Gastroesophageal sphincter (tissue), 4 donors: ENCODE measurements around the gene OR51V1. TPM values are rescaled to one million over a fixed set of nuclear protein-coding genes. Genes with fewer than 3 reads are reported as not detected.

ENCODE experiments used
- ATAC-seq: fragments of 150-250 bp; one replicate; pipeline ENCODE4 v1.9.1; 2016; ENCODE audit warnings: mild to moderate bottlenecking, moderate library complexity
- H3K27ac ChIP-seq, 4 donors: fragments of 200-600 bp; sonication (generic) in 3 of 4; 1 replicate in 3 of 4; 2 replicates in 1 of 4; pipeline ENCODE4 v1.5.1; 2016 to 2019
- H3K27me3 ChIP-seq: fragments of 200-600 bp; sonication (generic); one replicate; pipeline ENCODE4 v1.5.1; 2019
- H3K36me3 ChIP-seq, 2 donors: fragments of 200-600 bp; sonication (generic); one replicate each; pipeline ENCODE4 v1.5.1; 2019; ENCODE audit warnings: control low read depth in 1 of 2
- H3K4me1 ChIP-seq, 3 donors: fragments of 200-600 bp; sonication (generic); 1 replicate in 2 of 3; 2 replicates in 1 of 3; pipeline ENCODE4 v1.5.1; 2016 to 2019; ENCODE audit warnings: control low read depth in 2 of 3
- H3K4me3 ChIP-seq, 2 donors: fragments of 200-600 bp; sonication (generic); one replicate each; pipeline ENCODE4 v1.5.1; 2019; ENCODE audit warnings: mild to moderate bottlenecking in 1 of 2, moderate library complexity in 1 of 2
- H3K9me3 ChIP-seq, 3 donors: fragments of 200-600 bp; sonication (generic); one replicate each; pipeline ENCODE4 v1.5.1; 2017 to 2019; ENCODE audit warnings: control low read depth in 2 of 3
- EP300 ChIP-seq: sonication (generic); formaldehyde crosslinking; IDR thresholded peaks from one replicate; pipeline ENCODE4 v1.6.1; 2017; ENCODE audit warnings: antibody characterized with exemption, mild to moderate bottlenecking
- POLR2A ChIP-seq, 2 donors: fragments of 450-650 bp; IDR thresholded peaks; one replicate each; pipeline ENCODE4 v1.6.1; 2017; ENCODE audit warnings: antibody characterized with exemption in 2 of 2, mild to moderate bottlenecking in 2 of 2, moderate library complexity in 1 of 2
- POLR2AphosphoS5 ChIP-seq: sonication (generic); formaldehyde crosslinking; IDR thresholded peaks from one replicate; pipeline ENCODE4 v1.6.1; 2017; ENCODE audit warnings: antibody characterized with exemption
- WGBS, 2 donors: methylation state at CpG; one replicate each; pipeline ENCODE4 v1.1.5; 2018; ENCODE audit warnings: low coverage in 1 of 2; 5-methylcytosine and 5-hydroxymethylcytosine counted together
- total RNA-seq, 4 donors: library from RNA; depleted of rRNA; stranded (reverse); fragments of >200 nt; gene quantifications; one replicate each; pipeline ENCODE4 v1.1.0, GENCODE V29; 2016
- TF ChIP-seq, protein P1 (sequence below), 4 experiments: fragments of 200-600 bp in 2 of 4; fragments of 450-650 bp in 2 of 4; sonication (generic) in 1 of 4; IDR thresholded peaks; one replicate each; pipeline ENCODE4 v1.5.1; 2017 to 2019; ENCODE audit warnings: antibody characterized with exemption in 4 of 4, mild to moderate bottlenecking in 2 of 4, moderate library complexity in 2 of 4

The OR51V1 gene
- total RNA-seq, 4 donors from 2014 or later = not detected

DNA sequence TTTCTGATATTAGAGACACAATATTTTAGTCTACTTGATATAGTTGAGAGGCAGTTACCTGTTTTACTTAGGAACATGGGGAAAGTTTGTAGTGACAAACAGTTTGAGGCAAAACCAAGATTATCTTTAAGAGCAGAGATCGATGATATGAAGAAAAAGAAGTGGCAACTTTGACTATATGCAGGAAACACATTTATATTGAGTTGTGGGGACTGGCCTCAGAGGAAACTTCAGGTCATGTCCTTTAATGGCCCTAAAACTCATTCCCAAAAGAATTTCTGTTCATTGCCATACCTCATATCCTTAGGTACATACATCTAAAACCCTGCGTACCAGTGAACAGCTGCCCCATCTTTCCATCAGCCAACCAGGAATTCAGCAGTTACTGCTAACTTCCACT lies 44.7 kb upstream of the OR51V1 start:
- 70 to 100% methylated on average over 1 to 2 of the region's 2 CpGs for WGBS, 2 donors
- TF ChIP-seq, protein P1, sequence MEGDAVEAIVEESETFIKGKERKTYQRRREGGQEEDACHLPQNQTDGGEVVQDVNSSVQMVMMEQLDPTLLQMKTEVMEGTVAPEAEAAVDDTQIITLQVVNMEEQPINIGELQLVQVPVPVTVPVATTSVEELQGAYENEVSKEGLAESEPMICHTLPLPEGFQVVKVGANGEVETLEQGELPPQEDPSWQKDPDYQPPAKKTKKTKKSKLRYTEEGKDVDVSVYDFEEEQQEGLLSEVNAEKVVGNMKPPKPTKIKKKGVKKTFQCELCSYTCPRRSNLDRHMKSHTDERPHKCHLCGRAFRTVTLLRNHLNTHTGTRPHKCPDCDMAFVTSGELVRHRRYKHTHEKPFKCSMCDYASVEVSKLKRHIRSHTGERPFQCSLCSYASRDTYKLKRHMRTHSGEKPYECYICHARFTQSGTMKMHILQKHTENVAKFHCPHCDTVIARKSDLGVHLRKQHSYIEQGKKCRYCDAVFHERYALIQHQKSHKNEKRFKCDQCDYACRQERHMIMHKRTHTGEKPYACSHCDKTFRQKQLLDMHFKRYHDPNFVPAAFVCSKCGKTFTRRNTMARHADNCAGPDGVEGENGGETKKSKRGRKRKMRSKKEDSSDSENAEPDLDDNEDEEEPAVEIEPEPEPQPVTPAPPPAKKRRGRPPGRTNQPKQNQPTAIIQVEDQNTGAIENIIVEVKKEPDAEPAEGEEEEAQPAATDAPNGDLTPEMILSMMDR (IDR thresholded peaks at IDR 0.05) = no peak
- TF ChIP-seq POLR2AphosphoS5 (no peak), EP300 (no peak), POLR2A (IDR thresholded peaks at IDR 0.05) (no peak)

DNA sequence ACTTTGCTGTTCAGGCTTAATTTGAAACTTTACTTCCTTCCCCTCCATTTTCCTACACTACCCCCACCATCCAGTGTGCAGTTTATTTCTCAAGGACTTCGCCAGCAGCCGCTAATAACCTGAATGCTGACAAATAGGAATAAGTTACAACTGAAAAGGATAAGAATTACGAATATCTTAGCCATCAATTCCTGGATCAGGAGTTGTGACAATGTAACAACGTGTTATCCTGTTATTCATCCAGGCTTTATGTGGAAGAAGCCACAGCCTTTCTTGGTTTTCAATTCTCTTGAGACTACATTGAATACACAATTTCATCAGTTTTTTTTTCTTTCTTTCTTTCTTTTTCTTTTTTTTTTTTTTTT lies 43.3 kb upstream of the OR51V1 start:
- Histone ChIP-seq H3K27ac (no peak overlapping the region), H3K27me3 (peaks cover 6% of the 10 kb centered on the region), H3K4me3 (no peak overlapping the region), H3K36me3 (no peaks in the 10 kb centered on the region), H3K9me3 (no peaks in the 10 kb centered on the region), H3K4me1 (no peaks in the 10 kb centered on the region)
- 60 to 76% methylated on average over 2 to 4 of the region's 4 CpGs for WGBS, 2 donors
- no peak for ATAC-seq
- TF ChIP-seq POLR2A (IDR thresholded peaks at IDR 0.05) = no peak
- TF ChIP-seq EP300 = no peak

More for the DNA sequence above, 44.7 kb upstream of the OR51V1 start:
- no peak for ATAC-seq
- no peak overlapping the region for H3K4me3 ChIP-seq
- no peaks in the 10 kb centered on the region for H3K9me3 ChIP-seq
- H3K27ac ChIP-seq = no peak overlapping the region
- no peaks in the 10 kb centered on the region for H3K4me1 ChIP-seq
- H3K36me3 ChIP-seq = no peaks in the 10 kb centered on the region
- peaks cover 6% of the 10 kb centered on the region for H3K27me3 ChIP-seq

DNA sequence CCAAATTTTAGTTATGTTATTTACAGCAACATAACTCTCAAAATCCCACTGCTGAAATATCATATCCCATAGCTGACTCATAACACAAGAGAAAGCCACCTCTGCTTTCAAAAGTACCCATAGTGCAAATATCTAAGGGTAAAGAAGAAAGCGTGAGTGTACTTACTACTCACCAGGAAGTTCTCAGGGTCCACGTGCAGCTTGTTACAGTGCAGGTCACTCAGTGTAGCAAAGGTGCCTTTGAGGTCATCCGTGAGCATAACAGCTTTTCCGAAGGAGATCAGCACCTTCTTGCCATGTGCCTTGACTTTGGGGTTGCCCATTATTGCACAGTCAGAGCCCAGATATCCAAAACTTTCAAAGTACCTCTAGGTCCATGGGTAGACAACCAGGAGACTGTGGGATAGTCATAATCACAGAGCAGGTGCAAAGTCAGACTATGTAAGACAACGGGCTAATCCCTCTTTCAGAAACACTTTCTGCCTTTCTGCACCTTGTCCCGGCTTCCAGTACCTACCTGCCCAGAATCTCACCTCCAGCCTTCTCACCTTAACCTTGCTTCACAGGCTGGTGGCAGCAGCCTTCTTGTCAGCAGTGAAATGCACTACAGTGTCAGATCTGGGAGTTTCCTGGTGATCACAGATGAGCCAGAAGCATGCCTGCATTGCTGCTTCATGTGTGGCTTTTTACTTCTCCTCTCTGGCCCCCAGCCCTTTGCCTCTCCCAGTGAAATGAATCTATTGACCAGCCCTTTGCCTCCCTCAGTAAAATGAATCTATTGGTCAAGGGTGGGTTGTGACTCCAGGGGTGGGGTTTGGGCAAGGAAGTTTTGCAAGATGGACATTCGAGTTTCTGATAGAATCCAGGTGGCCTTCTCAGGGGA lies 42.7 kb upstream of the OR51V1 start:
- no peak overlapping the region for H3K4me3 ChIP-seq
- no peaks in the 10 kb centered on the region for H3K36me3 ChIP-seq
- H3K27me3 ChIP-seq = peaks cover 6% of the 10 kb centered on the region
- TF ChIP-seq, protein P1 (IDR thresholded peaks at IDR 0.05) = no peak
- TF ChIP-seq POLR2A (IDR thresholded peaks at IDR 0.05) = no peak
- no peak for TF ChIP-seq POLR2AphosphoS5
- TF ChIP-seq EP300 = no peak
- no peaks in the 10 kb centered on the region for H3K4me1 ChIP-seq
- no peaks in the 10 kb centered on the region for H3K9me3 ChIP-seq
- no peak overlapping the region for H3K27ac ChIP-seq
- no peak for ATAC-seq
- WGBS, 2 donors = 49 to 64% methylated on average over 4 to 5 of the region's 7 CpGs

DNA sequence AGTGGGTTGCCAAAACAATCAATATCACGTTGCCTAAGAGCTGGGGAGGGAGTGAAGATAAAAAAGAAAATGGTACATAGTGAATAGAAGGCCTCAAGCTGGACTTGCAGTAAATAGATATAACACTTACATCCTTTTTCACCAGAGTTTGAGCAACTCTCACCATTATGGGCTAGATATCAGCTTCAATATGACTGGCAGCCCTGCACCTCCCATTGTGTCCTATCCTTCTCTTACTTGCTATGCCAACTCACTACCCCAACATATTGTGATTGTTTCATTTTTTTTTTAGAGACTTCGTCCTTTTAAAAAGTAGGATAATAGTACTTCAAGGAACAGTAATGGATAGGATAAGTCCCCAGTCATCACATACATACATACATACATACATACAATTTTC lies 41.7 kb upstream of the OR51V1 start:
- Histone ChIP-seq H3K4me3 (no peak overlapping the region), H3K36me3 (no peaks in the 10 kb centered on the region), H3K4me1 (no peaks in the 10 kb centered on the region), H3K27ac (no peak overlapping the region), H3K9me3 (no peaks in the 10 kb centered on the region), H3K27me3 (peaks cover 6% of the 10 kb centered on the region)
- TF ChIP-seq POLR2A (IDR thresholded peaks at IDR 0.05) (no peak), POLR2AphosphoS5 (no peak), EP300 (no peak)
- TF ChIP-seq, protein P1 (IDR thresholded peaks at IDR 0.05) = no peak
- 63 to 76% methylated on average over 2 of the region's 2 CpGs for WGBS, 2 donors
- ATAC-seq = no peak

DNA sequence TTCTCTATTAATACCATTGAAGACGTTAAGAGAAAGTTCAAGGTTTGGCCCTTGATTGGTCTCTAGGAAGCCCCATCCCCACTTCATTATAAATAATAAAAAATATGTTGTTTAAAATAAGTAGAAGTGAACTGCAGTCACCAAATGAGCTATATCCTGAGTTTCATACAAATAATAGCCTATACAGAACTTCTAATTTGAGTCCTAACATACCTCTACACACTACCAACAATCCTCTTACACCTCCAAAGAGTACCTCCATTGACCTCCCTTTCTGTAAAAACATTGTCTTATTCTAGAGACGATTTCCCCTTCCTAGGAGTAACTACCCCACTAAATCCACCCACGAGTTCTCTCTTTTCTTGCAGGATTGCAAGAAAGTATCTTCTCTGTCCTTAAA lies 41.0 kb upstream of the OR51V1 start:
- no peak for ATAC-seq
- no peak overlapping the region for H3K27ac ChIP-seq
- no peaks in the 10 kb centered on the region for H3K36me3 ChIP-seq
- peaks cover 6% of the 10 kb centered on the region for H3K27me3 ChIP-seq
- H3K4me3 ChIP-seq = no peak overlapping the region
- no peaks in the 10 kb centered on the region for H3K4me1 ChIP-seq
- H3K9me3 ChIP-seq = no peaks in the 10 kb centered on the region
- TF ChIP-seq, protein P1 (IDR thresholded peaks at IDR 0.05) = no peak
- no peak for TF ChIP-seq POLR2A (IDR thresholded peaks at IDR 0.05)
- no peak for TF ChIP-seq EP300
- no peak for TF ChIP-seq POLR2AphosphoS5
- 48 to 61% methylated on average over 3 of the region's 3 CpGs for WGBS, 2 donors
